HEK293 (cell line): ENCODE measurements around the gene NME1.

Experiments
- EGR2 ChIP-seq: fragments of 450-650 bp; formaldehyde crosslinking; IDR thresholded peaks from 2 replicates; pipeline ENCODE4 v1.5.1; 2016; ENCODE audit warnings: low read depth, missing biosample characterization, missing genetic modification characterization
- GLIS1 ChIP-seq: fragments of 450-650 bp; formaldehyde crosslinking; IDR thresholded peaks from 2 replicates; pipeline ENCODE4 v1.5.1; 2016; ENCODE audit warnings: missing biosample characterization, missing genetic modification characterization
- HOXD13 ChIP-seq: sonication (generic); formaldehyde crosslinking; IDR thresholded peaks from 2 replicates; pipeline ENCODE4 v1.8.0; 2022; ENCODE audit warnings: missing genetic modification reagents, borderline replicate concordance
- INSM2 ChIP-seq: fragments of 450-650 bp; formaldehyde crosslinking; IDR thresholded peaks from 2 replicates; pipeline ENCODE4 v1.5.1; 2016; ENCODE audit warnings: missing biosample characterization, missing genetic modification characterization
- OSR2 ChIP-seq: fragments of 450-650 bp; formaldehyde crosslinking; IDR thresholded peaks from 2 replicates; pipeline ENCODE4 v1.5.1; 2016; ENCODE audit warnings: missing biosample characterization, missing genetic modification characterization
- REPIN1 ChIP-seq: fragments of 450-650 bp; formaldehyde crosslinking; IDR thresholded peaks from 2 replicates; pipeline ENCODE4 v1.5.1; 2017; ENCODE audit warnings: missing biosample characterization, missing genetic modification characterization, low read depth
- SP2 ChIP-seq: fragments of 450-650 bp; formaldehyde crosslinking; IDR thresholded peaks from 2 replicates; pipeline ENCODE4 v1.5.1; 2016; ENCODE audit warnings: missing biosample characterization, missing genetic modification characterization
- YY1 ChIP-seq: fragments of 450-650 bp; formaldehyde crosslinking; IDR thresholded peaks from 2 replicates; pipeline ENCODE4 v1.5.1; 2018; ENCODE audit warnings: missing biosample characterization, missing genetic modification characterization
- ZBTB10 ChIP-seq: fragments of 450-650 bp; formaldehyde crosslinking; IDR thresholded peaks from 2 replicates; pipeline ENCODE4 v1.5.1; 2016; ENCODE audit warnings: missing biosample characterization, missing genetic modification characterization
- ZBTB17 ChIP-seq: fragments of 450-650 bp; formaldehyde crosslinking; IDR thresholded peaks from 2 replicates; pipeline ENCODE4 v1.5.1; 2016; ENCODE audit warnings: missing biosample characterization, missing genetic modification characterization
- ZBTB8A ChIP-seq: fragments of 450-650 bp; formaldehyde crosslinking; IDR thresholded peaks from 2 replicates; pipeline ENCODE4 v1.5.1; 2016; ENCODE audit warnings: missing biosample characterization, missing genetic modification characterization
- ZFHX2 ChIP-seq: fragments of 450-650 bp; formaldehyde crosslinking; conservative IDR thresholded peaks from 2 replicates; pipeline ENCODE4 v1.5.1; 2016; ENCODE audit warnings: missing biosample characterization, missing genetic modification characterization
- ZFP69B ChIP-seq: fragments of 450-650 bp; formaldehyde crosslinking; IDR thresholded peaks from 2 replicates; pipeline ENCODE4 v1.5.1; 2016; ENCODE audit warnings: missing biosample characterization, missing genetic modification characterization
- ZNF10 ChIP-seq: fragments of 450-650 bp; formaldehyde crosslinking; IDR thresholded peaks from 2 replicates; pipeline ENCODE4 v1.5.1; 2017; ENCODE audit warnings: missing biosample characterization, missing genetic modification characterization
- ZNF112 ChIP-seq: fragments of 450-650 bp; formaldehyde crosslinking; IDR thresholded peaks from 2 replicates; pipeline ENCODE4 v1.5.0; 2017; ENCODE audit warnings: missing biosample characterization, missing genetic modification characterization
- ZNF132 ChIP-seq: fragments of 450-650 bp; formaldehyde crosslinking; IDR thresholded peaks from 2 replicates; pipeline ENCODE4 v1.5.1; 2017; ENCODE audit warnings: missing biosample characterization, missing genetic modification characterization, borderline replicate concordance
- ZNF133 ChIP-seq: fragments of 450-650 bp; formaldehyde crosslinking; IDR thresholded peaks from 2 replicates; pipeline ENCODE4 v1.5.1; 2016; ENCODE audit warnings: missing biosample characterization, missing genetic modification characterization
- ZNF16 ChIP-seq: fragments of 450-650 bp; formaldehyde crosslinking; IDR thresholded peaks from 2 replicates; pipeline ENCODE4 v1.5.1; 2016; ENCODE audit warnings: low read depth, missing biosample characterization, missing genetic modification characterization
- ZNF24 ChIP-seq: fragments of 450-650 bp; formaldehyde crosslinking; IDR thresholded peaks from 2 replicates; pipeline ENCODE4 v1.5.1; 2016; ENCODE audit warnings: missing biosample characterization, missing genetic modification characterization
- ZNF549 ChIP-seq: fragments of 450-650 bp; IDR thresholded peaks from 2 replicates; pipeline ENCODE4 v1.5.1; 2018; ENCODE audit warnings: missing biosample characterization, missing genetic modification characterization, mild to moderate bottlenecking, inconsistent platforms, moderate library complexity
- ZNF621 ChIP-seq: fragments of 450-650 bp; formaldehyde crosslinking; IDR thresholded peaks from 2 replicates; pipeline ENCODE4 v1.5.1; 2017; ENCODE audit warnings: missing biosample characterization, missing genetic modification characterization
- ZNF629 ChIP-seq: fragments of 450-650 bp; formaldehyde crosslinking; IDR thresholded peaks from 2 replicates; pipeline ENCODE4 v1.5.1; 2017; ENCODE audit warnings: missing biosample characterization, missing genetic modification characterization
- ZNF639 ChIP-seq: fragments of 450-650 bp; formaldehyde crosslinking; IDR thresholded peaks from 2 replicates; pipeline ENCODE4 v1.5.1; 2016; ENCODE audit warnings: missing biosample characterization, missing genetic modification characterization
- ZNF701 ChIP-seq: fragments of 450-650 bp; formaldehyde crosslinking; IDR thresholded peaks from 2 replicates; pipeline ENCODE4 v1.5.1; 2016; ENCODE audit warnings: missing biosample characterization, missing genetic modification characterization
- ZNF76 ChIP-seq: fragments of 450-650 bp; formaldehyde crosslinking; IDR thresholded peaks from 2 replicates; pipeline ENCODE4; 2016; ENCODE audit warnings: low read depth, missing biosample characterization, missing genetic modification characterization, borderline replicate concordance
- ZXDB ChIP-seq: fragments of 450-650 bp; formaldehyde crosslinking; IDR thresholded peaks from 2 replicates; pipeline ENCODE4 v1.5.1; 2016; ENCODE audit warnings: missing biosample characterization, missing genetic modification characterization
- TF ChIP-seq, protein P1 (sequence below): fragments of 450-650 bp; formaldehyde crosslinking; IDR thresholded peaks from 2 replicates; pipeline ENCODE4 v1.5.1; 2016; ENCODE audit warnings: missing biosample characterization, missing genetic modification characterization
- TF ChIP-seq, protein P2 (sequence below): fragments of 450-650 bp; formaldehyde crosslinking; IDR thresholded peaks from 2 replicates; pipeline ENCODE4 v1.5.1; 2016; ENCODE audit warnings: missing biosample characterization, missing genetic modification characterization

Gene NME1

DNA sequence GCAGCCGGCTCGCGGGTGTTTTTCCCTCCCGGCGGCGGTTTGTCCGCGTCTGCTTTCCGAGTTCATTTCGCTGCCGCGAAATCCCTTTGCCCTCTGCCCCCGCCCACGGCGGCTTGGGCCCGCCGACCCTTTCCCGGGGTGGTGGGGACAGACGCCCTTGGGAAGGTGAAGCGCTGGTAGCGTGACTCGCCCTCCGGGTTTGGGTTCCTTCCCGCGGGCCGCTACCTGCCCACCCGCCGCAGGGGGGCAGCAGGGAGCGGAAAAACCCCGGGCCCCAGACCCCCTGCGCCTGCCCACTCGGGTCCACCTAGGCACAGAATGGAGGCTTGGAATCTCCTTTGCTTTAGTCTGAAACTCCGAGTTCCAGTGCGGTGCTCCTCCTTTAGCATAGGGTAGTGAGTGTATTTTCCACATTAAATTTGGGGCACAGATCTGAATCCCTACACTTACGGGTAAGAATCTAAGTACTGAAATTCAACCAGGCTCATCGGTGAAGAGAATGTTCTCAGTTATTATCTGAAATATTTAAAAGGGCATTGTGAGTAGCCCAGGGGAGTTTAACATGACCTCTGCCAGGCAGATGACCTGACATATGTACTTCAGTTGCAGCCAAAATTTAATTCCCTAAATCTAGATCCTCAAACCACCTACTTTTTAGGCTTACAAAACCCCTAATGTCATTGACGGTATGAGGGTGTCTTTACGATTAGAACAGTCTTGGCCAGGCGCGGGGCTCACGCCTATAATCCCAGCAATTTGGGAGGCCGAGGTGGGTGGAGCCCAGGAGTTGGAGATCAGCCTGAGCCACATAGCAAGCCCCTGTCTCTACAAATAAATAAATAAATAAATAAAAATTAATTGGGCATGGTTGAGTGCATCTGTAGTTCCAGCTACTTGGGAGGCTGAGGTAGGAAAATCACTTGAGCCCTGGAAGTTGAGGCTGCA is 13.9 kb downstream of the NME1 start (continued):
- TF ChIP-seq, protein P1, sequence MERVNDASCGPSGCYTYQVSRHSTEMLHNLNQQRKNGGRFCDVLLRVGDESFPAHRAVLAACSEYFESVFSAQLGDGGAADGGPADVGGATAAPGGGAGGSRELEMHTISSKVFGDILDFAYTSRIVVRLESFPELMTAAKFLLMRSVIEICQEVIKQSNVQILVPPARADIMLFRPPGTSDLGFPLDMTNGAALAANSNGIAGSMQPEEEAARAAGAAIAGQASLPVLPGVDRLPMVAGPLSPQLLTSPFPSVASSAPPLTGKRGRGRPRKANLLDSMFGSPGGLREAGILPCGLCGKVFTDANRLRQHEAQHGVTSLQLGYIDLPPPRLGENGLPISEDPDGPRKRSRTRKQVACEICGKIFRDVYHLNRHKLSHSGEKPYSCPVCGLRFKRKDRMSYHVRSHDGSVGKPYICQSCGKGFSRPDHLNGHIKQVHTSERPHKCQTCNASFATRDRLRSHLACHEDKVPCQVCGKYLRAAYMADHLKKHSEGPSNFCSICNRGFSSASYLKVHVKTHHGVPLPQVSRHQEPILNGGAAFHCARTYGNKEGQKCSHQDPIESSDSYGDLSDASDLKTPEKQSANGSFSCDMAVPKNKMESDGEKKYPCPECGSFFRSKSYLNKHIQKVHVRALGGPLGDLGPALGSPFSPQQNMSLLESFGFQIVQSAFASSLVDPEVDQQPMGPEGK: peak; percentile 75
- TF ChIP-seq INSM2 (tag by site-specific recombination) (no peak), ZNF112 (tag by site-specific recombination) (no peak), YY1 (0 out of 2 replicates have a peak, but pooled peaks have one; percentile 7), OSR2 (tag by site-specific recombination) (no peak), ZNF701 (tag by site-specific recombination) (no peak), ZFHX2 (peak; percentile 67; the same call in 1 of the 2 replicates), REPIN1 (tag by site-specific recombination) (0 out of 2 replicates have a peak, but pooled peaks have one; percentile 46), ZNF549 (tag by site-specific recombination) (no peak), ZFP69B (tag by site-specific recombination) (peak; percentile 66; the same call in 1 of the 2 replicates), ZNF621 (tag by site-specific recombination) (no peak), ZNF24 (tag by site-specific recombination) (peak; percentile 34; the same call in 1 of the 2 replicates), ZNF132 (no peak), SP2 (tag by site-specific recombination) (peak; percentile 11; the same call in 1 of the 2 replicates), ZNF10 (tag by site-specific recombination) (peak; percentile 29; the same call in 1 of the 2 replicates), ZNF16 (no peak), ZXDB (tag by site-specific recombination) (peak; percentile 40), GLIS1 (peak; percentile 67), ZNF76 (no peak), ZBTB17 (tag by site-specific recombination) (peak; percentile 95), EGR2 (tag by site-specific recombination) (peak; percentile 71), ZNF133 (no peak), ZNF639 (peak; percentile 68; the same call in 1 of the 2 replicates), ZNF629 (tag by site-specific recombination) (0 out of 2 replicates have a peak, but pooled peaks have one; percentile 18), ZBTB10 (tag by site-specific recombination) (peak; percentile 46; the same call in 1 of the 2 replicates), HOXD13 (no peak), ZBTB8A (tag by site-specific recombination) (peak; percentile 88)
- TF ChIP-seq, protein P2, sequence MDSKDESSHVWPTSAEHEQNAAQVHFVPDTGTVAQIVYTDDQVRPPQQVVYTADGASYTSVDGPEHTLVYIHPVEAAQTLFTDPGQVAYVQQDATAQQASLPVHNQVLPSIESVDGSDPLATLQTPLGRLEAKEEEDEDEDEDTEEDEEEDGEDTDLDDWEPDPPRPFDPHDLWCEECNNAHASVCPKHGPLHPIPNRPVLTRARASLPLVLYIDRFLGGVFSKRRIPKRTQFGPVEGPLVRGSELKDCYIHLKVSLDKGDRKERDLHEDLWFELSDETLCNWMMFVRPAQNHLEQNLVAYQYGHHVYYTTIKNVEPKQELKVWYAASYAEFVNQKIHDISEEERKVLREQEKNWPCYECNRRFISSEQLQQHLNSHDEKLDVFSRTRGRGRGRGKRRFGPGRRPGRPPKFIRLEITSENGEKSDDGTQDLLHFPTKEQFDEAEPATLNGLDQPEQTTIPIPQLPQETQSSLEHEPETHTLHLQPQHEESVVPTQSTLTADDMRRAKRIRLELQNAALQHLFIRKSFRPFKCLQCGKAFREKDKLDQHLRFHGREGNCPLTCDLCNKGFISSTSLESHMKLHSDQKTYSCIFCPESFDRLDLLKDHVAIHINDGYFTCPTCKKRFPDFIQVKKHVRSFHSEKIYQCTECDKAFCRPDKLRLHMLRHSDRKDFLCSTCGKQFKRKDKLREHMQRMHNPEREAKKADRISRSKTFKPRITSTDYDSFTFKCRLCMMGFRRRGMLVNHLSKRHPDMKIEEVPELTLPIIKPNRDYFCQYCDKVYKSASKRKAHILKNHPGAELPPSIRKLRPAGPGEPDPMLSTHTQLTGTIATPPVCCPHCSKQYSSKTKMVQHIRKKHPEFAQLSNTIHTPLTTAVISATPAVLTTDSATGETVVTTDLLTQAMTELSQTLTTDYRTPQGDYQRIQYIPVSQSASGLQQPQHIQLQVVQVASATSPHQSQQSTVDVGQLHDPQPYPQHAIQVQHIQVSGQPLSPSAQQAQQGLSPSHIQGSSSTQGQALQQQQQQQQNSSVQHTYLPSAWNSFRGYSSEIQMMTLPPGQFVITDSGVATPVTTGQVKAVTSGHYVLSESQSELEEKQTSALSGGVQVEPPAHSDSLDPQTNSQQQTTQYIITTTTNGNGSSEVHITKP (tag by site-specific recombination): peak; percentile 87
